HepG2 (cell line): ENCODE data around the gene GNGT2. TPM values are rescaled to one million over a fixed set of nuclear protein-coding genes. Genes with fewer than 3 reads are reported as not detected.

Experiments
- ARHGAP35 ChIP-seq: sonication (generic); formaldehyde crosslinking; IDR thresholded peaks from 2 replicates; pipeline ENCODE4 v1.9.0; 2022; ENCODE audit warnings: mild to moderate bottlenecking, inconsistent platforms, moderate library complexity, missing genetic modification reagents, borderline replicate concordance
- BRD4 ChIP-seq: sonication (generic); formaldehyde crosslinking; IDR thresholded peaks from 2 replicates; pipeline ENCODE4 v1.4.0; 2020; ENCODE audit warnings: missing genetic modification reagents
- CREM ChIP-seq, 2 experiments: sonication (generic) in 1 of 2; formaldehyde crosslinking in 1 of 2; IDR thresholded peaks; 2 replicates each; pipeline versions ENCODE4 v1.4.0 to v1.6.1; 2016 to 2020; ENCODE audit warnings: antibody characterized with exemption in 1 of 2, mild to moderate bottlenecking in 1 of 2, missing genetic modification reagents in 1 of 2
- EP300 ChIP-seq, 3 experiments: sonication (generic) in 1 of 3; formaldehyde crosslinking in 1 of 3; IDR thresholded peaks; 2 replicates each; pipeline versions ENCODE4 v1.5.1 to v1.6.1; 2011 to 2020; ENCODE audit warnings: low read depth in 2 of 3, low read length in 2 of 3, borderline replicate concordance in 1 of 3, improper control_type of control experiment in 1 of 3, mild to moderate bottlenecking in 1 of 3, missing genetic modification reagents in 1 of 3, moderate library complexity in 1 of 3
- FOXA1 ChIP-seq, 2 experiments: fragments of 450-650 bp in 1 of 2; sonication (generic) in 1 of 2; formaldehyde crosslinking in 1 of 2; IDR thresholded peaks; 2 replicates each; pipeline versions ENCODE4 v1.4.0 to v1.6.1; 2016 to 2020; ENCODE audit warnings: missing genetic modification reagents in 1 of 2
- GFI1 ChIP-seq: sonication (generic); formaldehyde crosslinking; IDR thresholded peaks from 2 replicates; pipeline ENCODE4 v1.5.0; 2020; ENCODE audit warnings: missing genetic modification reagents, mild to moderate bottlenecking, borderline replicate concordance
- HCFC1 ChIP-seq: fragments of 150-350 bp; IDR thresholded peaks from 2 replicates; pipeline ENCODE4 v1.6.1; 2014; ENCODE audit warnings: low read depth, low read length
- HIVEP1 ChIP-seq: sonication (generic); formaldehyde crosslinking; IDR thresholded peaks from 2 replicates; pipeline ENCODE4 v1.4.0; 2020; ENCODE audit warnings: mild to moderate bottlenecking, missing genetic modification reagents
- HOXA9 ChIP-seq: sonication (generic); formaldehyde crosslinking; IDR thresholded peaks from 2 replicates; pipeline ENCODE4 v1.8.1; 2022; ENCODE audit warnings: missing genetic modification reagents, mild to moderate bottlenecking, moderate library complexity, borderline replicate concordance
- JUND ChIP-seq: sonication (generic); formaldehyde crosslinking; IDR thresholded peaks from 2 replicates; pipeline ENCODE4 v1.8.0; 2022; ENCODE audit warnings: mild to moderate bottlenecking, missing genetic modification reagents
- KDM1A ChIP-seq: IDR thresholded peaks from 2 replicates; pipeline ENCODE4 v1.6.1; 2016; ENCODE audit warnings: missing compliant biosample characterization
- MIXL1 ChIP-seq: IDR thresholded peaks from 2 replicates; pipeline ENCODE4 v1.6.1; 2016
- PBX2 ChIP-seq: IDR thresholded peaks from 2 replicates; pipeline ENCODE4 v1.6.1; 2016; ENCODE audit warnings: control low read depth
- PHF21A ChIP-seq: sonication (generic); formaldehyde crosslinking; IDR thresholded peaks from 2 replicates; pipeline ENCODE4 v1.5.0; 2020; ENCODE audit warnings: mild to moderate bottlenecking, missing genetic modification reagents
- PRDM15 ChIP-seq: sonication (generic); formaldehyde crosslinking; IDR thresholded peaks from 2 replicates; pipeline ENCODE4 v1.4.0; 2020; ENCODE audit warnings: missing genetic modification reagents
- PTBP1 ChIP-seq: fragments of 200-400 bp; formaldehyde crosslinking; IDR thresholded peaks from 2 replicates; pipeline ENCODE4 v1.6.1; 2018; ENCODE audit warnings: low read length, low read depth; ENCODE audit not compliant: poor library complexity, severe bottlenecking
- REPIN1 ChIP-seq: sonication (generic); formaldehyde crosslinking; IDR thresholded peaks from 2 replicates; pipeline ENCODE4 v1.8.0; 2022; ENCODE audit warnings: missing genetic modification reagents, low read depth, mild to moderate bottlenecking, borderline replicate concordance
- REXO4 ChIP-seq: sonication (generic); formaldehyde crosslinking; IDR thresholded peaks from 2 replicates; pipeline ENCODE4 v1.8.0; 2022; ENCODE audit warnings: missing genetic modification reagents, mild to moderate bottlenecking, borderline replicate concordance
- RFXANK ChIP-seq: IDR thresholded peaks from 2 replicates; pipeline ENCODE4 v1.6.1; 2016
- RXRA ChIP-seq: sonication (generic); formaldehyde crosslinking; IDR thresholded peaks from 2 replicates; pipeline ENCODE4 v1.5.1; 2020; ENCODE audit warnings: missing genetic modification reagents
- SMARCC2 ChIP-seq: fragments of 450-650 bp; IDR thresholded peaks from 2 replicates; pipeline ENCODE4 v1.6.1; 2017; ENCODE audit warnings: antibody characterized with exemption, mild to moderate bottlenecking
- ZNF333 ChIP-seq: sonication (generic); formaldehyde crosslinking; IDR thresholded peaks from 2 replicates; pipeline ENCODE4 v1.4.0; 2020; ENCODE audit warnings: mild to moderate bottlenecking, missing genetic modification reagents, borderline replicate concordance
- ZNF567 ChIP-seq: sonication (generic); formaldehyde crosslinking; IDR thresholded peaks from 2 replicates; pipeline ENCODE4 v1.8.1; 2023; ENCODE audit warnings: mild to moderate bottlenecking, missing genetic modification reagents, borderline replicate concordance
- ZSCAN22 ChIP-seq: sonication (generic); formaldehyde crosslinking; IDR thresholded peaks from 2 replicates; pipeline ENCODE4 v1.4.0; 2020; ENCODE audit warnings: mild to moderate bottlenecking, missing genetic modification reagents
- ZZZ3 ChIP-seq: sonication (generic); formaldehyde crosslinking; IDR thresholded peaks from 2 replicates; pipeline ENCODE4 v1.4.0; 2020; ENCODE audit warnings: missing genetic modification reagents, mild to moderate bottlenecking, borderline replicate concordance
- polyA plus RNA-seq, 8 experiments: library from polyadenylated mRNA; depleted of rRNA in 3 of 8; stranded (reverse) in 7 of 8; unstranded in 1 of 8; fragments of >200 nt; fragmentation: Illumina TruSeq in 4 of 8; extraction: Trizol in 4 of 8; gene quantifications; 2 replicates each; pipeline versions ENCODE4 v1.2.1 to v1.2.3, GENCODE V29; 2011 to 2016; ENCODE audit warnings: low read depth in 4 of 8, missing spikeins in 1 of 8, mixed read lengths in 1 of 8; ENCODE audit not compliant: insufficient read depth in 1 of 8
- total RNA-seq, 5 experiments: library from RNA; depleted of rRNA; stranded (reverse); fragments of >200 nt; fragmentation: Illumina TruSeq; extraction: Trizol; gene quantifications; 2 replicates each; pipeline ENCODE4 v1.2.3, GENCODE V29; 2016; ENCODE audit warnings: low read depth in 1 of 5

The GNGT2 gene
- total and polyA plus RNA-seq, 2 of the 13 experiments (the other 11 are each of a cell fraction or from before 2014, with no cell fraction given) = not detected

GRCh38 chr17:49191917-49192741, 18.2 kb downstream of the GNGT2 start (continued):
- peak; percentile 92; the same call in 1 of the 2 replicates for TF ChIP-seq REXO4
- no peak for TF ChIP-seq FOXA1 (IDR thresholded peaks at IDR 0.05)
- no peak; the same call in 1 of the 2 replicates for TF ChIP-seq FOXA1 (CRISPR knock-in tag; IDR thresholded peaks at IDR 0.05)
- peak; percentile 85 for TF ChIP-seq PHF21A (CRISPR knock-in tag)
- peak; percentile 92 for TF ChIP-seq REPIN1
- no peak for TF ChIP-seq PBX2 (CRISPR knock-in tag)
- TF ChIP-seq KDM1A (CRISPR knock-in tag) = no peak; the same call in 1 of the 2 replicates
- TF ChIP-seq PTBP1 = peak; percentile 34
- TF ChIP-seq GFI1 (CRISPR knock-in tag) = peak; percentile 92
- TF ChIP-seq JUND (CRISPR knock-in tag) = peak; percentile 53; the same call in 1 of the 2 replicates
- peak; percentile 75; the same call in 1 of the 2 replicates for TF ChIP-seq BRD4 (CRISPR knock-in tag)
- peak; percentile 75; the same call in 1 of the 2 replicates for TF ChIP-seq ZSCAN22 (CRISPR knock-in tag)
- peak; percentile 82; the same call in 1 of the 2 replicates for TF ChIP-seq ZNF567 (CRISPR knock-in tag)
- TF ChIP-seq ARHGAP35 = peak; percentile 32; the same call in 1 of the 2 replicates
- peak; percentile 88 for TF ChIP-seq MIXL1 (CRISPR knock-in tag)
- TF ChIP-seq ZNF333 (CRISPR knock-in tag) = no peak
- TF ChIP-seq PRDM15 (CRISPR knock-in tag) = peak; percentile 76
- TF ChIP-seq HIVEP1 (CRISPR knock-in tag) = peak; percentile 66; the same call in 1 of the 2 replicates
- peak; percentile 79 for TF ChIP-seq RFXANK
- no peak for TF ChIP-seq SMARCC2
- TF ChIP-seq HCFC1 = peak; percentile 13; the same call in 1 of the 2 replicates
- TF ChIP-seq EP300 (IDR thresholded peaks at IDR 0.05; ENCODE audit: low read depth in 2 of 2, low read length in 2 of 2) = peak in 1 of 2 experiments; percentile 28; a peak in 1 of 4 replicates
- TF ChIP-seq EP300 (CRISPR knock-in tag; IDR thresholded peaks at IDR 0.05; ENCODE audit: borderline replicate concordance) = peak; percentile 35
- peak; percentile 45; the same call in 1 of the 2 replicates for TF ChIP-seq CREM (IDR thresholded peaks at IDR 0.05)
- no peak; the same call in 1 of the 2 replicates for TF ChIP-seq CREM (CRISPR knock-in tag; IDR thresholded peaks at IDR 0.05)
- no peak for TF ChIP-seq ZZZ3 (CRISPR knock-in tag)
- no peak for TF ChIP-seq HOXA9 (CRISPR knock-in tag)
- peak; percentile 72 for TF ChIP-seq RXRA (CRISPR knock-in tag)
